A673 (cell line): ENCODE results near the gene MSL1. TPM values are rescaled to one million over a fixed set of nuclear protein-coding genes. Genes with fewer than 3 reads are reported as not detected.

Experiments
- BruUV-seq: library from RNA; stranded (reverse); fragments of 400-500 nt; replicated peaks from 2 replicates; lab custom pipeline; 2021; lab: Mats Ljungman, UMichigan
- CTCF ChIA-PET: fragments of 300-600 bp; sonication (Branson Sonifier 250); formaldehyde crosslinking; loops from one replicate; lab custom pipeline; 2022; ENCODE audit warnings: antibody characterized with exemption; lab: Charles Lee
- POLR2A ChIA-PET: fragments of 300-600 bp; sonication (Branson Sonifier 250); formaldehyde crosslinking; loops from one replicate; lab custom pipeline; 2022; ENCODE audit warnings: antibody characterized with exemption; ENCODE audit not compliant: low non-redundant PET; lab: Charles Lee
- DNase-seq: peaks from one replicate; pipeline ENCODE4 v3.0.0-alpha.2; 2015; ENCODE audit warnings: low spot score
- H3K27ac ChIP-seq: fragments of 200-600 bp; sonication (generic); 2 replicates; pipeline ENCODE4 v1.5.1; 2016; ENCODE audit warnings: mixed run types, low read depth, mild to moderate bottlenecking, mixed read lengths, antibody characterized with exemption, low read length; ENCODE audit not compliant: poor library complexity, severe bottlenecking
- H3K27me3 ChIP-seq: fragments of 200-600 bp; sonication (generic); replicated peaks from 2 replicates; pipeline ENCODE4 v1.6.1; 2017; ENCODE audit warnings: mixed run types, low read depth, mild to moderate bottlenecking, mixed read lengths, antibody characterized with exemption, low read length; ENCODE audit not compliant: insufficient read depth, poor library complexity
- H3K36me3 ChIP-seq: fragments of 200-600 bp; sonication (generic); 2 replicates; pipeline ENCODE4 v1.6.1; 2016; ENCODE audit warnings: mixed run types, mild to moderate bottlenecking, mixed read lengths, antibody characterized with exemption, low read length; ENCODE audit not compliant: insufficient read depth, poor library complexity, severe bottlenecking
- H3K4me1 ChIP-seq: fragments of 200-600 bp; sonication (generic); 2 replicates; pipeline ENCODE4 v1.6.1; 2017; ENCODE audit warnings: mixed run types, mild to moderate bottlenecking, mixed read lengths, antibody characterized with exemption, low read length; ENCODE audit not compliant: insufficient read depth, poor library complexity, severe bottlenecking
- H3K4me3 ChIP-seq: fragments of 200-600 bp; sonication (generic); 2 replicates; pipeline ENCODE4 v1.5.1; 2016; ENCODE audit warnings: low read depth, mixed run types, mild to moderate bottlenecking, mixed read lengths, low read length; ENCODE audit not compliant: poor library complexity, severe bottlenecking
- H3K9me3 ChIP-seq: fragments of 200-600 bp; sonication (generic); 2 replicates; pipeline ENCODE4 v1.6.1; 2016; ENCODE audit warnings: mixed run types, low read depth, mild to moderate bottlenecking, mixed read lengths, antibody characterized with exemption, low read length; ENCODE audit not compliant: poor library complexity, severe bottlenecking
- EZH2 ChIP-seq: fragments of 200-600 bp; sonication (generic); IDR thresholded peaks from 2 replicates; pipeline ENCODE4 v1.6.1; 2017; ENCODE audit warnings: borderline replicate concordance, low read depth, mild to moderate bottlenecking, mixed read lengths, antibody characterized with exemption, low read length; ENCODE audit not compliant: poor library complexity, severe bottlenecking
- intact Hi-C: fragments of 100-400 bp; cut with micrococcal nuclease; formaldehyde crosslinking; loops from one replicate; pipeline ENCODE4 v1.10.0; 2022; ENCODE audit not compliant: unreplicated experiment
- total RNA-seq: library from RNA; stranded (reverse); gene quantifications from 2 replicates; pipeline ENCODE4 v1.2.3, GENCODE V29; 2021
- TF ChIP-seq, protein P1 (sequence below): fragments of 300-800, 200-600 bp; sonication (generic); conservative IDR thresholded peaks from 2 replicates; pipeline ENCODE4 v1.5.1; 2017; ENCODE audit warnings: low read depth, mild to moderate bottlenecking, antibody characterized with exemption, low read length, moderate library complexity, mixed read lengths

Gene MSL1
- total RNA-seq, 1 experiment from 2014 or later: 59.9 TPM

DNA sequence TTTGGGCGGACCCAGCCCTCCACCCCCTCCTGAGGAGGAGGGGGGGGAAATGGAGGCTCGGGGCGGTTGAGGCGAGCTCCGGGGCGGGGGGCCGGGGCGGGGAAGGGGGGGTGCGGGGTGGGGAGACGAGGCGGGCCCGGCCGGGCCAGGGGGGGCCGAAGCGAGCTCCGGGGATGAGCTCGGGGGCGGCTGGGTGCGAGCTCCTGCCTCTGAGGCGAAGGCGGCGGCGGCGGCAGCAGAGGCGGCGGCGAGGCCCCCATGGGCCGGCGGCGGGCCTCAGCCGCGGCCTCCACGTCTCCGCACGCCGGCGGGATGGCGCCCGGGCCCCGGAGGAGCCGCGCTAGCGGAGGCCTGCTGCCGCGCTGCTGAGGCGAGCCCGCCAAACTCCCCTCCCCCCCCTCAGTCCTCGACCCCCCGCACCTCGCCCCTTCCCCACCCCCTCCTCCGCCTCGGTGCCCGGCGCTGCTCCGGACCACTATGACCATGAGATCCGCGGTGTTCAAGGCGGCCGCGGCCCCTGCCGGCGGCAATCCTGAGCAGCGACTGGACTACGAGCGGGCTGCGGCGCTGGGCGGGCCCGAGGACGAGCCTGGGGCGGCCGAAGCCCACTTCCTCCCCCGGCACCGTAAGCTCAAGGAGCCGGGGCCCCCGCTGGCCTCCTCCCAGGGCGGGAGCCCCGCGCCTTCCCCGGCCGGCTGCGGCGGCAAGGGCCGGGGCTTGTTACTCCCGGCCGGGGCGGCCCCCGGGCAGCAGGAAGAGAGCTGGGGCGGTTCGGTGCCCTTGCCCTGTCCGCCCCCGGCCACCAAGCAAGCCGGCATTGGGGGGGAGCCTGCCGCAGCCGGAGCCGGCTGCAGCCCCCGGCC lies 596 bp downstream of the MSL1 start:
- DNase-seq: no peak
- TF ChIP-seq, protein P1, sequence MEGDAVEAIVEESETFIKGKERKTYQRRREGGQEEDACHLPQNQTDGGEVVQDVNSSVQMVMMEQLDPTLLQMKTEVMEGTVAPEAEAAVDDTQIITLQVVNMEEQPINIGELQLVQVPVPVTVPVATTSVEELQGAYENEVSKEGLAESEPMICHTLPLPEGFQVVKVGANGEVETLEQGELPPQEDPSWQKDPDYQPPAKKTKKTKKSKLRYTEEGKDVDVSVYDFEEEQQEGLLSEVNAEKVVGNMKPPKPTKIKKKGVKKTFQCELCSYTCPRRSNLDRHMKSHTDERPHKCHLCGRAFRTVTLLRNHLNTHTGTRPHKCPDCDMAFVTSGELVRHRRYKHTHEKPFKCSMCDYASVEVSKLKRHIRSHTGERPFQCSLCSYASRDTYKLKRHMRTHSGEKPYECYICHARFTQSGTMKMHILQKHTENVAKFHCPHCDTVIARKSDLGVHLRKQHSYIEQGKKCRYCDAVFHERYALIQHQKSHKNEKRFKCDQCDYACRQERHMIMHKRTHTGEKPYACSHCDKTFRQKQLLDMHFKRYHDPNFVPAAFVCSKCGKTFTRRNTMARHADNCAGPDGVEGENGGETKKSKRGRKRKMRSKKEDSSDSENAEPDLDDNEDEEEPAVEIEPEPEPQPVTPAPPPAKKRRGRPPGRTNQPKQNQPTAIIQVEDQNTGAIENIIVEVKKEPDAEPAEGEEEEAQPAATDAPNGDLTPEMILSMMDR: no peak
- no peak for TF ChIP-seq EZH2
- peaks cover 15% of the 10 kb centered on the region for H3K36me3 ChIP-seq
- peak overlapping the region; percentile 91 for H3K27ac ChIP-seq
- no peaks in the 10 kb centered on the region for H3K27me3 ChIP-seq
- POLR2A ChIA-PET: interaction anchor here (0.6 kb wide), 1 partner anchor 164 kb away, joined by 3 read pairs; no protein-coding TSS in a partner anchor
- no peaks in the 10 kb centered on the region for H3K9me3 ChIP-seq
- peak overlapping the region; percentile 96 for H3K4me3 ChIP-seq
- no TSS peak for BruUV-seq
- H3K4me1 ChIP-seq: no peaks in the 10 kb centered on the region
- intact Hi-C loops: no loop called here
- CTCF ChIA-PET: interaction anchor here (0.5 to 0.9 kb wide), 2 partner anchors 8 to 10 kb away, joined by 4 to 6 read pairs; no protein-coding TSS in a partner anchor

DNA sequence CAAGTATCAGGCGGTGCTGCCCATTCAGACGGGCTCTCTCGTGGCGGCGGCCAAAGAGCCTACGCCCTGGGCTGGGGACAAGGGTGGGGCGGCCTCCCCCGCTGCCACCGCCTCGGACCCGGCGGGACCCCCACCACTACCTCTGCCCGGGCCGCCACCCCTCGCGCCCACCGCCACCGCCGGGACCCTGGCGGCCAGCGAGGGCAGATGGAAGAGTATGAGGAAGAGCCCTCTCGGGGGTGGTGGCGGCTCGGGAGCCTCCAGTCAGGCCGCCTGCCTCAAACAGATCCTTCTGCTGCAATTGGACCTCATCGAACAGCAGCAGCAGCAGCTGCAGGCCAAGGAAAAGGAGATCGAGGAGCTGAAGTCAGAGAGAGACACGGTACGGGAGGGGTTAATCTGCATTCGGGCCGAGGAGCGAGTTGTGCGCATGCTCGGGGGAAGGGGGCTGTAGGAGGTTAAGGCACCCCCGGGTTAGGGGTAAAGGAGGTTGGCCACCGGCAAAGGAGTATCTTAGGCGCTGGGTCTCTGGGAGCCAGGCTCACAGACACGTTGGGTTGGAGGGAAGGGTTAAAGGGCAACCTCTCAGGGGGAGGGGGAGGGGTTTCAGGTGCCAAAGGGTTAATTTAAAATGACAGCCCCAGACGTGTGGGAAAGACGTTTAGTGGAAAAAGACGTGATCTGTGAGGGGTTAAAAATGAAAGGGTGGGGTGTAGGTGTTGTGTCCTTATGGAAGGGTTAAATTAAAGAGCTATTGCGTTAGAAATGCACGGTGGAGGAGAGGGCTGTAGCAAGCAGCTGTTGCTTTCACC lies 1.4 kb downstream of the MSL1 start:
- peak; percentile 52 for DNase-seq
- peaks cover 18% of the 10 kb centered on the region for H3K36me3 ChIP-seq
- peak overlapping the region; percentile 91 for H3K27ac ChIP-seq
- ChIA-PET POLR2A (interaction anchor here (0.6 kb wide), 1 partner anchor 22 kb away, joined by 4 read pairs; no protein-coding TSS in a partner anchor), CTCF (interaction anchor here (0.5 to 0.7 kb wide), 2 partner anchors 9 to 10 kb away, joined by 3 to 6 read pairs; no protein-coding TSS in a partner anchor)
- TF ChIP-seq EZH2: no peak
- TF ChIP-seq, protein P1: no peak
- no TSS peak for BruUV-seq
- no peaks in the 10 kb centered on the region for H3K27me3 ChIP-seq
- peak overlapping the region; percentile 96 for H3K4me3 ChIP-seq
- H3K4me1 ChIP-seq: no peaks in the 10 kb centered on the region
- no peaks in the 10 kb centered on the region for H3K9me3 ChIP-seq
- intact Hi-C loops: no loop called here

DNA sequence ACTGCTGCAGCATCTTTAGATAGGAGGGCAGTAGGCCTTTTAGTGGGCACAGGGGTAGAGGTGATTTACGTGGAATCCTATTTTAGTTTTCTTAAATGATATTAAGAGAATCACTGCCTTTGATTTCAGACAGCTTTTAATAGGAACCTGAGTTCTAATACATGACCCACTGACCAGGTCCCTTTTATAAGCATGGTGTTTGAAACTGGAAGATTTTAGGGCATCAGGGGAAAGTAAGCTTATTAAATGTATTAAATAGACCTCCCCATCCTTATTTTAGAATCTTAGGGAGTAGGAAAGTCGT lies 2.0 kb downstream of the MSL1 start:
- no peak for DNase-seq
- peak overlapping the region; percentile 96 for H3K4me3 ChIP-seq
- intact Hi-C loops: no loop called here
- no peaks in the 10 kb centered on the region for H3K4me1 ChIP-seq
- H3K36me3 ChIP-seq: peaks cover 18% of the 10 kb centered on the region
- ChIA-PET CTCF (interaction anchor here (0.7 kb wide), 1 partner anchor 11 kb away, joined by 3 read pairs; no protein-coding TSS in a partner anchor), POLR2A (interaction anchor here (0.6 kb wide), 1 partner anchor 23 kb away, joined by 4 read pairs; no protein-coding TSS in a partner anchor)
- H3K27me3 ChIP-seq: no peaks in the 10 kb centered on the region
- TSS peak; percentile 67 for BruUV-seq
- TF ChIP-seq, protein P1: no peak
- no peak for TF ChIP-seq EZH2
- H3K27ac ChIP-seq: no peak overlapping the region
- H3K9me3 ChIP-seq: no peaks in the 10 kb centered on the region
